Measurements from ENCODE around the gene VAPA. TPM values are rescaled to one million over a fixed set of nuclear protein-coding genes. Genes with fewer than 3 reads are reported as not detected.

Gene VAPA
- total RNA-seq, 6 experiments from 2014 or later: 184 to 237 (median 206) TPM

DNA sequence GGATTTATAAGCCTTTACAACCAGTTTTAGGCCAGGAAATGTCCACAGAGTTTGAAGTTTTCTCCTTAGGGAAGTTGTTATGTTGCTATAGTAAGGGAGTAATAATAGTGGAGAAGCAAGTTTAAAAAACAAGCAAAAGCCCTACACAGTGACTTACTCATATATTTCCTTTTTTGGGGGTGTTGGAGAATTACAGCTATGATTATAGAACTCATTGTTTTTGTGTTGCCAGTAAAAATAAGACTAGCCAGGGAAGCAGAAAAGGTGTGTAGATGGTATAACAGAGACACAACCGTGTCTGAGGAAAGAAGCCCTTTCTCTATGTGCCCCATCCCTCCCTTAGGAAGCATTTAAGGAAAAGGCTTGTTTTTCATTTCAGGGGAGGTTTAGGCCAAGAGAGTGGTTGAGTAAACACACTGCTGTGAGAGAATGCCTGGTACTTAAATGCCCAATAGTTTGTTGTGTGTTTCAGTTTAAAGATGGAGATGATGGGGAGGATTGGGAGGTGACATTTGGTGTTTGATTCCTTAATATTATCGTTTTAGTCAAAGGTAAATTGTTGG is 2.3 kb downstream of the VAPA start:
- peak; percentile 29 for DNase-seq
- Mint-ChIP-seq H3K27me3 (ENCODE audit: insufficient read depth) (peaks cover 4% of the 10 kb centered on the region), H3K4me3 (peak overlapping the region; percentile 97), H3K36me3 (ENCODE audit: low read depth) (peaks cover 15% of the 10 kb centered on the region), H3K27ac (peak overlapping the region; percentile 87), H3K9me3 (peaks cover 8% of the 10 kb centered on the region; the same call in 1 of the 2 replicates), H3K4me1 (ENCODE audit: low read depth) (peaks cover 28% of the 10 kb centered on the region)
- no peak for TF ChIP-seq CTCF (IDR thresholded peaks at IDR 0.05)

- Mint-ChIP-seq H3K9me3 (peaks cover 8% of the 10 kb centered on the region; the same call in 1 of the 2 replicates), H3K27me3 (ENCODE audit: insufficient read depth) (peaks cover 4% of the 10 kb centered on the region), H3K36me3 (ENCODE audit: low read depth) (peaks cover 15% of the 10 kb centered on the region), H3K4me3 (peak overlapping the region; percentile 97), H3K27ac (peak overlapping the region; percentile 87), H3K4me1 (ENCODE audit: low read depth) (peaks cover 28% of the 10 kb centered on the region)
- no peak for TF ChIP-seq CTCF (IDR thresholded peaks at IDR 0.05)
- DNase-seq: no peak
Observed at GRCh38 chr18:9916808-9917207, 3.0 kb downstream of the VAPA start.

GRCh38 chr18:9918016-9918680 is 4.3 kb downstream of the VAPA start:
- no peak overlapping the region for H3K27ac Mint-ChIP-seq
- no peak for DNase-seq
- no peaks in the 10 kb centered on the region for H3K9me3 Mint-ChIP-seq
- H3K36me3 Mint-ChIP-seq (ENCODE audit: low read depth): peaks cover 5% of the 10 kb centered on the region
- TF ChIP-seq CTCF (IDR thresholded peaks at IDR 0.05): no peak
- H3K4me1 Mint-ChIP-seq (ENCODE audit: low read depth): peaks cover 31% of the 10 kb centered on the region
- no peak overlapping the region for H3K4me3 Mint-ChIP-seq
- peaks cover 4% of the 10 kb centered on the region for H3K27me3 Mint-ChIP-seq (ENCODE audit: insufficient read depth)

DNA sequence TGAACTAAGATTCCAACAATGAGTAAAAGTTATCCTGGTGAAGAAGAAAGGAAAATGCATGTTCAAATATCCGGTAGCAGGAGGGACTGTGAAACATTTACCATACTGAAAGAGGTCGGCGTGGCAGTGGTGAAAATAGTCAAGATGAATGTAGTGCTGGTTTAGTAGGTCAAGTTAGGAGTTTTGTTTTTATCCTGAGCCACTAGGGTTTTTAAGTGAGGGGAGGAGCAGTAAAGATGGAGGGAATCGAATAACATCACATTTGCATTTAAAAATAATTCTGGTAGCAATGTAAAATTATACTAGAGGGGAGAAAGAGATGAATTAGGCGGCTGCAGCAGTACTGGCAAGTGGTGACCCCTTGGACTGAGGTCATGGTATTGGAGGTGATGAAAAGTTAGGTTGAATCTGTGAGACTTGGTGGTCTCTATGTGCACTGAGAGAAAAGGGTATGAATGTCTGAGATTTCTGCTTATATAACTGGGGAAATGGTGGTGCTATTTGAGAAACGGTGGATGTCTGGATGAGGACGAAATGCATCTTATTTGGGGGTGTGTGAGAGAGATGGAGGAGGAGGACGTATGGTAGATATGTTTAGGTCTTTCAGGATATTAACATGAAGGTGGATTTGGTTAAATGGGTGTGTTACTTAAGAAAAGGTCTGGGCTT is 5.9 kb downstream of the VAPA start:
- DNase-seq: no peak
- Mint-ChIP-seq H3K4me1 (ENCODE audit: low read depth) (peaks cover 45% of the 10 kb centered on the region), H3K9me3 (no peaks in the 10 kb centered on the region), H3K4me3 (no peak overlapping the region), H3K27me3 (ENCODE audit: insufficient read depth) (no peaks in the 10 kb centered on the region; the same call in none of the 2 replicates), H3K36me3 (ENCODE audit: low read depth) (peaks cover 5% of the 10 kb centered on the region), H3K27ac (no peak overlapping the region)
- TF ChIP-seq CTCF (IDR thresholded peaks at IDR 0.05): no peak

DNA sequence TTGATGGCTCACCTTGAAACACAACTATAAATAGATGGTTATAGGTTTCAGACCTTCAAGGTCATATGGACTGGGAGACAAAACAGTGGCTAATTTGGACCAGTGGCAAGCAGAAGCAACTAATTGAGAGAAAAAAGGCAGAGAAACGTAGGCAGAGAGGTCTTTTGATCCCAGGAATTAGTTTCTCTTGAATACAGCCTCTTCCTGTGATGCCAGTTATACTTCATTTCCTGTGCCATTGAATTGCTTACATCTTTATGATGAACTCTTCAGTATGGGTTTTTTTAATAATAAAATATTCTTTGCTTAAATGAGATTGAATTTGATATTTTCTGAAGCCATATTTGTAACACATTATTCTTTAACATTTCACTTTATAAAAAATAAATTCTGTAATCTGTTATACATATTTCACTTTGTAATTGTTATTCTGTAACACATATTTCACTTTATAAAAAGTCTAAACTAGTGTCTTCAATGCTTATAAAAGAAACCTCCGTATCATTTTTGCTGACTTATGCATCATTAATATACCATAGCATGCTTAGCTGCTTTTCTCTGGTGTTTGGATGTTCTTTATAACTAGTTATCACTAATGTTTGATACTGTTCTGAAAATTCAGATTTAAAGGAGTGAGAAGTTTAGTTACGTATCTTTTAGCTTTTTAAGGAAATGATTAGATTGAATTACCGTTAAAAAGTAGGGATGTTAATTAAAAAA is 8.9 kb downstream of the VAPA start:
- no peaks in the 10 kb centered on the region for H3K9me3 Mint-ChIP-seq
- no peak overlapping the region for H3K4me3 Mint-ChIP-seq
- H3K4me1 Mint-ChIP-seq (ENCODE audit: low read depth): peaks cover 57% of the 10 kb centered on the region
- H3K27ac Mint-ChIP-seq: no peak overlapping the region
- H3K27me3 Mint-ChIP-seq (ENCODE audit: insufficient read depth): no peaks in the 10 kb centered on the region; the same call in 1 of the 2 replicates
- no peaks in the 10 kb centered on the region; the same call in 1 of the 2 replicates for H3K36me3 Mint-ChIP-seq (ENCODE audit: low read depth)
- no peak for DNase-seq
- TF ChIP-seq CTCF (IDR thresholded peaks at IDR 0.05): no peak

Data from HFFc6 (cell line).